ENCODE data around the gene ABCC4.

The ABCC4 gene

DNA sequence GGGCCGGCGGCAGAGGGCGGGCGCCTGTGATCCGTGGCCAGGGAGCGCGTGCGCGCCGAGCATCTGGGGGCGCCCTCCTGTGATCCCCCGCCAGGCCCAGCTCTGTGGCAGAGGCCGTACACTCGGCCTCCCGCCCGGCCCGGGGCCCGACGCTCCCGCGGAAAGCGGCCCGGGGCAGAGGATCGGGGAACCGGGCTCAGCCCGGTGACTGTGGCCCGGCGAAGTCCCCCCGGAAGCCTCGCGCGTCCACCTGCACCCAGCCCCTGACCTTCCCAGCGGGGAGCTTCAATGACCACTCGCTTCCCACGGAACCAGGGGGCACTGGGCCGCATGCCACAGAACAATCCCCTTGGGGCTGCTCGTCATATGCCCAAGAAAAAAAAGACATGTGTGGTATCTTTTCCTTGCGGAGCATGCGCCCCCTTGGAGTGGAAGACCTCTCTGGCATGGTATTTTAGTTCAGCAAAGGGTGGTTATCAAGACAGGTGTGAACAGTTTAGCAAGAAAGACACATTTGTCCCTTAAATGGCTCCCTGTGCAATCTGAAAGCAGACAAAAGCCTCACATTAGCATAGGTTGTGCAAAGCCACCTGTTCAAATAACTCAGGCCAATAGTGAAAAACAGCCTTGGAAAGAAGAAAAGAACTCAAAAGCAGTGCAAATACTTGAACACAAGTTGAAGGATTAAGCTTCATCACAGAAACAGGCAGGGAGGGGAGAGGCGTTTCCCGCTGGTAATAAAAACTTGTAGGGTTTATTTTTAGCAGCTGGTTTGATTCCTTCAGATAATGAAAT is 298.0 kb downstream of the ABCC4 start (continued):
- no peak for TF ChIP-seq ZBTB8A (tag by site-specific recombination; IDR thresholded peaks at IDR 0.05)

DNA sequence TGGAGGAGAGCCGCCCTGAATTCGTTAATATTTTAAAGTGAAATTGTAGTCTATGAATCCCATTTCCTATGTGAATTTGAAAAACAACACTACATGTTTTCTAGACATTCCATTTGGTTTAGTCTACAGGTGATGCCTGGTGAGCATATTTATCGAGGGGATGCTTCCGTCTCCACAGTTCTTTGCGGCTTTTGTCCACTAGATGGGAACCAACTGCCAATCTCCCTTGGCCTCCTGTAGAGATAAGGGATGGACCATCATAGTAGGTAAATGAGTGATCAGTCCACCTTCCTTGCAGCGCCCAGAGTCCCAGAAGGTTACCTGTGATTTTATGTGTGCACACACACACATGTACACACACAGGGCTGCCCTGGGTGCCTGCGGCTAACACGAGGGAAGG is 299.1 kb downstream of the ABCC4 start:
- H3K4me1 ChIP-seq (ENCODE audit: control insufficient read depth, insufficient read depth, low read length), result no peaks in the 10 kb centered on the region
- H3K9me3 ChIP-seq (ENCODE audit: control insufficient read depth, insufficient read depth, low read depth, low read length), result no peaks in the 10 kb centered on the region
- TF ChIP-seq ZNF544 (tag by site-specific recombination; IDR thresholded peaks at IDR 0.05) (no peak), ZNF596 (tag by site-specific recombination; IDR thresholded peaks at IDR 0.05) (no peak), ZNF626 (tag by site-specific recombination; IDR thresholded peaks at IDR 0.05) (no peak), ZNF174 (tag by site-specific recombination; IDR thresholded peaks at IDR 0.05) (no peak), AEBP2 (tag by site-specific recombination; IDR thresholded peaks at IDR 0.05; ENCODE audit: borderline replicate concordance) (no peak), ZNF76 (tag by site-specific recombination; IDR thresholded peaks at IDR 0.05; ENCODE audit: borderline replicate concordance, low read depth) (no peak), ZNF791 (tag by site-specific recombination; IDR thresholded peaks at IDR 0.05) (no peak), ZNF26 (tag by site-specific recombination; IDR thresholded peaks at IDR 0.05) (no peak), ZNF785 (tag by site-specific recombination; IDR thresholded peaks at IDR 0.05) (no peak), ZSCAN23 (tag by site-specific recombination; IDR thresholded peaks at IDR 0.05) (no peak)
- ChIA-PET CTCF (no interaction called here), POLR2A (no interaction called here)
- no peak overlapping the region for H3K4me3 ChIP-seq (ENCODE audit: low read depth, low read length)
- H3K27ac ChIP-seq (ENCODE audit: extremely low read depth, low read depth, low read length), result no peak overlapping the region
- no peaks in the 10 kb centered on the region for H3K36me3 ChIP-seq (ENCODE audit: control insufficient read depth in 2 of 2, insufficient read depth in 1 of 2, low read length in 2 of 2)

GRCh38 chr13:94999871-95000270 is 301.4 kb downstream of the ABCC4 start:
- ChIA-PET POLR2A (no interaction called here), CTCF (no interaction called here)
- H3K27ac ChIP-seq (ENCODE audit: extremely low read depth, low read depth, low read length), result no peak overlapping the region
- H3K4me3 ChIP-seq (ENCODE audit: low read depth, low read length), result no peak overlapping the region
- TF ChIP-seq, protein P1, sequence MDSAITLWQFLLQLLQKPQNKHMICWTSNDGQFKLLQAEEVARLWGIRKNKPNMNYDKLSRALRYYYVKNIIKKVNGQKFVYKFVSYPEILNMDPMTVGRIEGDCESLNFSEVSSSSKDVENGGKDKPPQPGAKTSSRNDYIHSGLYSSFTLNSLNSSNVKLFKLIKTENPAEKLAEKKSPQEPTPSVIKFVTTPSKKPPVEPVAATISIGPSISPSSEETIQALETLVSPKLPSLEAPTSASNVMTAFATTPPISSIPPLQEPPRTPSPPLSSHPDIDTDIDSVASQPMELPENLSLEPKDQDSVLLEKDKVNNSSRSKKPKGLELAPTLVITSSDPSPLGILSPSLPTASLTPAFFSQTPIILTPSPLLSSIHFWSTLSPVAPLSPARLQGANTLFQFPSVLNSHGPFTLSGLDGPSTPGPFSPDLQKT (IDR thresholded peaks at IDR 0.05; ENCODE audit: borderline replicate concordance, low read depth, low read length), result no peak
- TF ChIP-seq, protein P2, sequence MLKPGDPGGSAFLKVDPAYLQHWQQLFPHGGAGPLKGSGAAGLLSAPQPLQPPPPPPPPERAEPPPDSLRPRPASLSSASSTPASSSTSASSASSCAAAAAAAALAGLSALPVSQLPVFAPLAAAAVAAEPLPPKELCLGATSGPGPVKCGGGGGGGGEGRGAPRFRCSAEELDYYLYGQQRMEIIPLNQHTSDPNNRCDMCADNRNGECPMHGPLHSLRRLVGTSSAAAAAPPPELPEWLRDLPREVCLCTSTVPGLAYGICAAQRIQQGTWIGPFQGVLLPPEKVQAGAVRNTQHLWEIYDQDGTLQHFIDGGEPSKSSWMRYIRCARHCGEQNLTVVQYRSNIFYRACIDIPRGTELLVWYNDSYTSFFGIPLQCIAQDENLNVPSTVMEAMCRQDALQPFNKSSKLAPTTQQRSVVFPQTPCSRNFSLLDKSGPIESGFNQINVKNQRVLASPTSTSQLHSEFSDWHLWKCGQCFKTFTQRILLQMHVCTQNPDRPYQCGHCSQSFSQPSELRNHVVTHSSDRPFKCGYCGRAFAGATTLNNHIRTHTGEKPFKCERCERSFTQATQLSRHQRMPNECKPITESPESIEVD (tag by site-specific recombination; IDR thresholded peaks at IDR 0.05), result no peak
- no peak for TF ChIP-seq ZNF518A (tag by site-specific recombination; conservative IDR thresholded peaks at IDR 0.05; ENCODE audit: low read depth)
- TF ChIP-seq ZNF2 (tag by site-specific recombination; IDR thresholded peaks at IDR 0.05), result no peak
- no peak for TF ChIP-seq ZNF658 (tag by site-specific recombination; IDR thresholded peaks at IDR 0.05)
- no peak for TF ChIP-seq ZNF792 (tag by site-specific recombination; IDR thresholded peaks at IDR 0.05)
- TF ChIP-seq ZNF843 (tag by site-specific recombination; IDR thresholded peaks at IDR 0.05), result no peak
- TF ChIP-seq EGR2 (tag by site-specific recombination; IDR thresholded peaks at IDR 0.05; ENCODE audit: low read depth), result no peak
- no peak for TF ChIP-seq ZFP41 (tag by site-specific recombination; IDR thresholded peaks at IDR 0.05; ENCODE audit: borderline replicate concordance)
- TF ChIP-seq BCL11B (tag by site-specific recombination; IDR thresholded peaks at IDR 0.05; ENCODE audit: low read depth), result no peak
- TF ChIP-seq BCL11A (tag by site-specific recombination; IDR thresholded peaks at IDR 0.05; ENCODE audit: low read depth), result no peak
- no peak for TF ChIP-seq ZNF416 (tag by site-specific recombination; IDR thresholded peaks at IDR 0.05)
- H3K9me3 ChIP-seq (ENCODE audit: control insufficient read depth, insufficient read depth, low read depth, low read length), result no peaks in the 10 kb centered on the region
- H3K4me1 ChIP-seq (ENCODE audit: control insufficient read depth, insufficient read depth, low read length), result no peaks in the 10 kb centered on the region
- no peaks in the 10 kb centered on the region for H3K36me3 ChIP-seq (ENCODE audit: control insufficient read depth in 2 of 2, insufficient read depth in 1 of 2, low read length in 2 of 2)
